EH (cell line): ENCODE measurements around the gene SUMF1.
A peak's percentile ranks its signal among the peaks of the same experiment; 100 is the strongest.

Experiments
- DNase-seq: peaks from one replicate; pipeline ENCODE4 v3.0.0-alpha.2; 2015; ENCODE audit warnings: low read depth

SUMF1 gene

DNA sequence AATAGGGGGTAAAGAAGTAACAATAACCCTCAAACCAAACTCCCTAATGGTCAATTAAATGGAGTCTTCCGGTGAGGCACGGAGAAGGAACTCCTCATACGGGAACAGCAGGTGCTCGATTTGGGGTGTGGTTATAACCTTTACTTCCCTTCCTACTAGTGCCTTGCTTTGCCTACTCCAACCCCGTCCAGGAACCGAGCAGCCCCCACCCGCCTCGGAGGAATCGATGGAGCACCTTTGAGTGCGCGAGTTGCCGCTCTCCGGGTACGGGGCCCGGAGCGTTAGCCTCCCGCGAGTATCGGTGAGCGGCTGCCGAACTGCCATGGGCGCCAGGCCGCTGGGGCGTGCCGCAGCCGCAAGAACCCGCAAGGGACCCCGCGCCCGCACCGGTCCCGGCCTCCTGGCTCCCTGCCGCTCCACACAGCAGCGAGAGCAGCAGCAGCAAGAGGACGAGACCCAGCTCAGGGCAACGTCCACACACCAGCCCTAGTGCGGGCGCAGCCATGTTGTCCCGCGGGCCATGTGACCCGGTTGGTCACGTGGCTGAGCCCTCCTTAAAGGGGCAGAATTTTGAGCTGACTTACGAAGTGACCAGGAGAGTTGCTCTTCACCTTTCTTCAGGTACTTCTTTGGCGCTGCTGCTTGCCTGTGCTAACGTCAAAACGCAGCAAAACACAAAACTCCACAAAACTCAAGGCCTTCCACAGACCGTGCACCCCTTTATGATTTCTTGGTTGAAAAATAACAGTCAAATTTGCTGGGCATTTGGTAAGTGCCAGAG is at the start of gene SUMF1:
Gene SUMF1, minus strand, starts transcription at position 529 of the 781 bp plus-strand sequence. Its CDS starts 24 bp downstream, at position 505.
- DNase-seq: peak; percentile 77

DNA sequence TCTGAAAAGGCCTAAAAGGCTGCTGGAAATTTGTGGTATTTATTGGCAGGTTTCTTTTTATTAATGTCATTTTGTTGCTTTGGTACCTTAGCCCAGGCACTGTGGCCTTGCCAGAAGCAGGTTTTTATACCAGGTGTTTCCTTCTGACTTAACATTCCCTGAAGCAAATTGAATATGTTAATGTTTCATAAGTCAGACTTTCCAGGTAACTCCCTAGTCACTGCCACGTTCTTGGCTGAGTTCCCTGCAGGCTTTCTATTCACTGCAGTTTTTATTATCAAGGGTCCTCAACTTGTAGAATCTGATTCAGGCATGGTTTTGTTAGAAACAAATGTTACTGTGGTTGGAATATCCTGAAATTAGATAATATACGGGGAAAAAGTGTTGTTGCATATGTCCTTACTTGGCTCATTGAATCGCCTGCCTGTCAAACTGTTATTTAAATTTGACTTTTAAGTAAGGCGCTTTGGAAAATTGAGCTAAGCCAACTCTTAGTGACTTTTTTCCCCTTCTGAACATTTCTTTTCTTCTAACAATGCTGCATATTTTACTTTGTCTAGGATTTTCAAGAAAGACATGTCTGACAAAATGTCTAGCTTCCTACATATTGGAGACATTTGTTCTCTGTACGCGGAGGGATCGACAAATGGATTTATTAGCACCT is 49.0 kb upstream of the SUMF1 start:
- no peak for DNase-seq

GRCh38 chr3:4514916-4515315 is 47.8 kb upstream of the SUMF1 start:
- no peak for DNase-seq

DNA sequence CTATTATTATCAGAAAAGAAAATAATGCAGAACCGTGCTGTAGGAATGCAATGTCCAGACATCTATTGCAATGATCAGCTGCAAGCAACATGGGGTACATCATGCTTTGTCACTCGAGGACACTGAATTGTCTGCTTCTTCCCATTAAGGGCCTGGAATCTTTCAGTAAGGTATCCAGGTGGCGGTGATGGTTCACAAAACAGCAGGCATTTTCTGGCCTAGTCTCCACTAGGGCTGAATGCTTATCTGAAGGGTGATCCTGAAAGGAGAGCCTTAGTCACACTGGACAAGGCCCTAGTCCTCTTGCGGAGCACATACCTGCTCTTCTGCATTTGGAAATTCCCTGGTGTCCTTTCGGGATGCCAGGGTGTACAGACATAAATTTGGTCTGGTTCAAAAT is 47.3 kb upstream of the SUMF1 start:
- DNase-seq: no peak

DNA sequence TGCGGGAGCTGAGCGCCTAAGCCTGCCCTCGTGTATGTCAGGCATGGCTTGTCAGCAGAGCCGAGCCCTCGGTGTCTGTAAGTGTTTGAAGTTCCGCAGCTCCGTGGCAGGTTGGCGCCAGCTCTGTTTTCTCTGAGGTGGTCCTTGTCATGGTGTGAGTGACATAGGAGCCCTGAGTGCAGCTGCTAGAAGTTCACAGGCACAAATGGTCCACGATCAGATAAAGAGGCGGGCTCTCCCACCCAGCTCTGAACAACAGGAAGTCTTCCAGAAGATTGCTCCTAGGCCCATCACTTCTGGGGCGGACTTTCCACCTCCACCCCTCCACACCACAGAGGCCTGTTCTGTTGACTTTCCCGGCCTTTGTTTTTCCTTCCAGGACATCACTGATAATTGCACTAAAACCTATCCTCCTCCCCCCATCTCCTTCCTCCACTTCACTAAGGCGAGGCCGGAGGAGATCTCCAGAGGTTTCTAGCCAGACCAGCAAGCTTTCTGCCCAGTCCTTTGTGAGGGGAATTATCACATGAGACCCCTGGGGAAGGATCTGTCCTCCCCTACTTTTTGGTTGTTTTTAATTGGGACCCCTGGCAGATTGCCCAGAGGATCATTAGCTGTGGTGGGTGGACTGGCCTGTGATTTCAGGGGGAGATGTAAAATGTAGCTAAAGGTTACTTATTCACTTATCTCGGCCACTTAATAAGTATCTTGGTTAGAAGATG is 46.0 kb upstream of the SUMF1 start:
- DNase-seq: no peak

GRCh38 chr3:4511491-4512262 is 44.6 kb upstream of the SUMF1 start:
- no peak for DNase-seq

DNA sequence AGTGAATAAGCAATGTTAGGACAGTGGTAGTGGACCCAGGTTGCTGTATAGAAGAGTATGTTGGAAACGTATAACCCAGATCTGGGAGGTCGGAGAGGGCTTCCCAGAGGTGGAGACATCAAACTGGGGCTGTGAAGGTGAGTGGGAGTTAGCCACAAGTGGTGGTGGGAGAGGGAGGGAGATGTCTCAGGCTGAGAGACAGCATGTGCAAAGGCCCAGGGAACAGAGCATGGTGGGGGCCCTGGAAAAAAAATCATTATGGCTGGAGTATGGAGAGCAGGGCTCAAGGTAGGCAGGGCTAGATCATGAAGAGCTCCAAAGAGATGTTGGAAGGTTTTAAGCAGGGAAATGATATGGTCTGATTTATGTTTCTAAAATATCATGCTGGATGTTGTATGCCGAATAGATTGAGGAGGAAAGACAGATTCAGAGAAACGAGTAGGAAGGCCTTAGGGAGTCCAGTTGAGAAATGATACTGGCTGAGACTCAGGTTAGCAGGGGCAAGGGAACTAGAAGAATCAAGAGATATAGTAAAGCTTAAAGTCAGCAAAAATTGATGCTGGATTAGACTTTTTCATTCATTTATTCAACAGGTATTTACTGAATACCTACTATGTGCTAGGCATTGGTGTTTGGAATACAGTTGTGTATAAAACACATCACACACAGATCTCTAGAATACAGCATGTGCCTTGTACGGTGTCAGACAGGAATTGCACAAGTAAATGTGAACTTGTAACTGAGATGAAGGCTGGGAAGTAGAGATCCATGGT is 43.1 kb upstream of the SUMF1 start:
- DNase-seq: no peak

- DNase-seq: no peak
These were observed 42.0 kb upstream of the SUMF1 start for GRCh38 chr3:4509043-4509442.

DNA sequence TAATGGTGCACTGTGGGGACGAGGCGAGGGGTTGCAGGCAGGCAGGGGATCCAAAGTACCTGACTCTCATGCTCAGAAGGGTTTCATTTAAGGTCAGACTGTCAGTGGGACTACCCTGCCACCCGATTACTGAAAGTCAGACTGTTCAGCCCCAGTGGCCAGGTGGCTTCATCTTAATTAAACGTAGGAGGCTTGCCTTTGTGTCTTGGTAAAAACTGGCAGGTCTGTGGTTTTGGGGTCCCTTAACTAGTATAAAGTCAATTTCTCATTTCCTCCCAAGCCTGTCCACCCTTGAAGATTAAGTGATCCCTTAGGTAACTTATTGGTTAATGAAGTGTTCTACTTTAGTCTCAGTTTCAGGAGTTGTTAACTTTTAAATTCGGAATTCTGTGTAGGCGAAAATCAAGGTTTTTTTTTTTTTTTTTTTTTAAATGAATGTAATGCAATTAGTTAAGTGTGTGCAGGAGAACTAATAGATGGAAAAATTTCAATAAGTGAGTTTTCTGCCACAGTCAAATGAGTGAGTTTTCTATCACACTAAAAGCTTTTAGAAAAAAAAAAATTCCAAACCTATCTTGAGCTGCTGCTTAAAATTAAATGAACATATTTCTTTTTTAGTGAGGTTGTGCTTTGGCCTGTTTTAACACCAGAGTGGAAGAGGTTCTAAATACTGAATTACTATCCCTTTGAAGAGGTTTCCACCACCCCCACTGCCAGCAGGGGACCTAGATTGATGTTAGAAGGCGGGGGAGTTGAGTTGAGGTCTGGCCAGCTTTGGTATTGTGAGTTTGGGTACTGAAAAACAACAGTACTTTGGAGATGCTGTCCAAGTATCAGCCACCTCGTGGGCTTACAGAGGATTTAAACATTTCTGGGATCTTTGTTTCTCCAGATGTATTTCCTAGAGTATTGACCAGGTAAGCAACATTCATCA is 41.2 kb upstream of the SUMF1 start:
- no peak for DNase-seq

GRCh38 chr3:4507024-4507596 is 40.0 kb upstream of the SUMF1 start:
- DNase-seq: no peak

GRCh38 chr3:4506559-4507023 is 39.5 kb upstream of the SUMF1 start:
- DNase-seq: no peak

GRCh38 chr3:4505688-4506558 is 38.9 kb upstream of the SUMF1 start:
- DNase-seq: no peak

GRCh38 chr3:4504340-4505261 is 37.5 kb upstream of the SUMF1 start:
- DNase-seq: peak; percentile 1

DNA sequence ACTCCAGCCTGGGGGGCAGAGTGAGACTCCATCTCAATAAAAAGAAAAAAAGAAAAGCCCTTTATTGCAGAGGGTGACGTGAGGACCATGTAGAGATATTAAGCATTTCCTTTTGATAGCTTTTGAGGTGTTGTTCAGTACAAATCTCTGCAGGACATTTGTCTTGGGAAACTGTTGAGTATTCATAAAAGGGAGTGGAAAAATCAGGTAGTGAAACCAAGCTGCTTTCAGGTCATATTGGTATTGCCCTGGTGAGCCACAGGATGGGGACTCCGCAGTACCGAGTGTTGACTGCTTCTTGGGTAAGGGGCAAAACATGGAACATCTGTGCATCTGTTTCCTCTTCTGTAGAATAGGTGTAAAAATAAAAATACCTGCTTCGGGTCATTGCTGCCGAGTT is 36.0 kb upstream of the SUMF1 start:
- no peak for DNase-seq

DNA sequence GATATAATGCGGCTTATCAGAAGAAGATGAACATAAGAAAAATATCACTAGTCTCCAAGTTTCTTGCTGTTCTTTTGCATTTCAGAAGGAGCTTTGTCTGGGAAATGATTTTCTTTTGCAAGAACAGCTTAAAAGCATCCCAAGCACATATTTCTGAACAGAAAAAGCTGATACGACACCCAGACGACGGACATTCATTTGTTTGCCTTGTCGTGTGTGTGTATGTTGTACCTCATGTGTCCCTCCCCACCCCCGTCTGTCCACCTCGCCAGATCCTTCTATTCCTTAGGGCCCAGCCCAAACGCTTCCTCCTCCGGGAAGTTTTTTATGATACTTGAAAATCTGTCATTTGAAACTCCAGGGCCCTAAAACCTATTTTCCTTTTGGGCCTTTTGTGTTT is 34.9 kb upstream of the SUMF1 start:
- no peak for DNase-seq

- DNase-seq: no peak
These were observed 34.4 kb upstream of the SUMF1 start for GRCh38 chr3:4501437-4501836.

DNA sequence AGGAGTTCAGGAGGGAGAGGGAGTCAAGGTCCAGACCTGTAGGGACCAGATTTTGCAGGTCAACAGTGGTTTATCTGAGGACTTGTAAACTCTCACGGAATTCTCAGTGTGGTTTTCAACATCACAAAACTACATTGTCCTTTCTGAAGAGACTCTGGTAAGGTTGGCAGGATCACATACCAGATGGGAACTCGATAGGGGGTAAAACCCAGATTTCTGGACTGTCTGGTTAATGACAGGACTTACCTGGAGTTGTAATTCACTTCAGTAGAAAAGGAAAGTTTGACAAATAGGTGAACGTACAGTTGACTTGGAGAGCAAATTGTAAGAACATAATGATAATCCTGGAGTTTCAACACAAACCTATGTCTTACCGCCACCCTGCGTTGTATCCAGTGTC is 31.4 kb upstream of the SUMF1 start:
- no peak for DNase-seq

DNA sequence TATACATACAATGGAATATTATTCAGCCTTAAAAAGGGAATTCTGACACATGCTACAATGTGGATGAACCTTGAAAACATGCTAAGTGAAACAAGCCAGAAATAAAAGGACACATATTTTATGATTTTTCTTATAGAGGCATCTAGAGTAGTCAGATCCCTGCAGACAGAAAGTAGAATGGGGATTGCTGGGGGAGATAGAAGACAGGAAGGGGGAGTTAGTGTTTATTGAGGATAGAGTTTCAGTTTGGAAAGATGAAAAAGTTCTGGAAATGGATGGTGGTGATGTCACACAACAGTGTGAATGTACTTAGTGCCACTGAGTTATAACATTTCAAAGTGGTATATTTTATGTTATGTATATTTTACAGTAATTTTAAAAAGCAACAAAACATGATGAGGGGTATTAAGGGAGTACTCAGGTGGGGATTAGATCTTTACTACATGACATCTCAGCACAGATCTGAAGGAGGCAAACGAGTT is 30.8 kb upstream of the SUMF1 start:
- DNase-seq: no peak
